MM.1S (cell line): ENCODE results near the gene NUSAP1.

Experiments used
- EZH2 ChIP-seq: fragments of 300-600 bp; sonication (generic); optimal IDR thresholded peaks from 2 replicates; pipeline ENCODE3; 2017; ENCODE audit warnings: low read depth, mild to moderate bottlenecking, antibody characterized with exemption, low read length, mixed read lengths
- EZH2phosphoT487 ChIP-seq: fragments of 300-600 bp; sonication (generic); IDR thresholded peaks from 2 replicates; pipeline ENCODE4 v1.6.1; 2018; ENCODE audit warnings: antibody characterized with exemption, low read length
- TF ChIP-seq, protein P1 (sequence below): fragments of 300-600 bp; sonication (generic); IDR thresholded peaks from 2 replicates; pipeline ENCODE4 v1.5.1; 2016; ENCODE audit warnings: antibody characterized with exemption, low read length, mixed read lengths

GRCh38 chr15:41307679-41308078 is 25.0 kb upstream of the NUSAP1 start:
- TF ChIP-seq, protein P1, sequence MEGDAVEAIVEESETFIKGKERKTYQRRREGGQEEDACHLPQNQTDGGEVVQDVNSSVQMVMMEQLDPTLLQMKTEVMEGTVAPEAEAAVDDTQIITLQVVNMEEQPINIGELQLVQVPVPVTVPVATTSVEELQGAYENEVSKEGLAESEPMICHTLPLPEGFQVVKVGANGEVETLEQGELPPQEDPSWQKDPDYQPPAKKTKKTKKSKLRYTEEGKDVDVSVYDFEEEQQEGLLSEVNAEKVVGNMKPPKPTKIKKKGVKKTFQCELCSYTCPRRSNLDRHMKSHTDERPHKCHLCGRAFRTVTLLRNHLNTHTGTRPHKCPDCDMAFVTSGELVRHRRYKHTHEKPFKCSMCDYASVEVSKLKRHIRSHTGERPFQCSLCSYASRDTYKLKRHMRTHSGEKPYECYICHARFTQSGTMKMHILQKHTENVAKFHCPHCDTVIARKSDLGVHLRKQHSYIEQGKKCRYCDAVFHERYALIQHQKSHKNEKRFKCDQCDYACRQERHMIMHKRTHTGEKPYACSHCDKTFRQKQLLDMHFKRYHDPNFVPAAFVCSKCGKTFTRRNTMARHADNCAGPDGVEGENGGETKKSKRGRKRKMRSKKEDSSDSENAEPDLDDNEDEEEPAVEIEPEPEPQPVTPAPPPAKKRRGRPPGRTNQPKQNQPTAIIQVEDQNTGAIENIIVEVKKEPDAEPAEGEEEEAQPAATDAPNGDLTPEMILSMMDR = no peak
- no peak for TF ChIP-seq EZH2phosphoT487
- TF ChIP-seq EZH2 = no peak
